Fibroblast of skin of right quadriceps (primary cell): ENCODE data around the gene MRPL14.
A peak's percentile ranks its signal among the peaks of the same experiment; 100 is the strongest.

Experiments
- DNase-seq: peaks from one replicate; pipeline ENCODE4 v3.0.0-alpha.2; 2013

The MRPL14 gene

GRCh38 chr6:44127186-44128019, at the start of gene MRPL14, which contains the start of gene TMEM63B:
Gene MRPL14 (minus strand): TSS chr6:44127452. CDS start chr6:44116611, 10,841 bp downstream.
Gene TMEM63B (plus strand): TSS chr6:44127554. CDS start chr6:44134585, 7,031 bp downstream.
- peak; percentile 90 for DNase-seq

- no peak for DNase-seq
Measured at GRCh38 chr6:44176130-44176761, 49.0 kb upstream of the MRPL14 start.

GRCh38 chr6:44172731-44173500, 45.7 kb upstream of the MRPL14 start:
- peak; percentile 57 for DNase-seq

GRCh38 chr6:44171899-44172546, 44.8 kb upstream of the MRPL14 start:
- DNase-seq = no peak

GRCh38 chr6:44169886-44170570, 42.8 kb upstream of the MRPL14 start:
- DNase-seq = no peak

- DNase-seq = no peak
Measured at GRCh38 chr6:44169154-44169553, 41.9 kb upstream of the MRPL14 start.

- no peak for DNase-seq
Measured at GRCh38 chr6:44167567-44167966, 40.3 kb upstream of the MRPL14 start.

- no peak for DNase-seq
Measured at GRCh38 chr6:44166591-44167184, 39.4 kb upstream of the MRPL14 start.

- DNase-seq = no peak
Measured at GRCh38 chr6:44166116-44166515, 38.9 kb upstream of the MRPL14 start.

- DNase-seq = no peak
Measured at GRCh38 chr6:44162876-44163625, 35.8 kb upstream of the MRPL14 start.

- peak; percentile 32 for DNase-seq
Measured at GRCh38 chr6:44161997-44162338, 34.7 kb upstream of the MRPL14 start.

GRCh38 chr6:44158770-44159228, 31.5 kb upstream of the MRPL14 start, which contains the start of gene CAPN11:
Gene CAPN11 (plus strand): TSS chr6:44158820. CDS start chr6:44158849, 29 bp downstream.
- no peak for DNase-seq

GRCh38 chr6:44157152-44157521, 29.9 kb upstream of the MRPL14 start:
- DNase-seq = no peak

GRCh38 chr6:44156494-44157151, 29.4 kb upstream of the MRPL14 start:
- DNase-seq = no peak

- DNase-seq = no peak
Measured at GRCh38 chr6:44154067-44154466, 26.8 kb upstream of the MRPL14 start.

- no peak for DNase-seq
Measured at GRCh38 chr6:44152533-44152932, 25.3 kb upstream of the MRPL14 start.

- DNase-seq = no peak
Measured at GRCh38 chr6:44152109-44152461, 24.8 kb upstream of the MRPL14 start.

GRCh38 chr6:44151348-44152108, 24.3 kb upstream of the MRPL14 start:
- DNase-seq = peak; percentile 55

GRCh38 chr6:44150317-44150917, 23.2 kb upstream of the MRPL14 start:
- no peak for DNase-seq
